Measurements from ENCODE around the gene CNN3.

CNN3 gene

DNA sequence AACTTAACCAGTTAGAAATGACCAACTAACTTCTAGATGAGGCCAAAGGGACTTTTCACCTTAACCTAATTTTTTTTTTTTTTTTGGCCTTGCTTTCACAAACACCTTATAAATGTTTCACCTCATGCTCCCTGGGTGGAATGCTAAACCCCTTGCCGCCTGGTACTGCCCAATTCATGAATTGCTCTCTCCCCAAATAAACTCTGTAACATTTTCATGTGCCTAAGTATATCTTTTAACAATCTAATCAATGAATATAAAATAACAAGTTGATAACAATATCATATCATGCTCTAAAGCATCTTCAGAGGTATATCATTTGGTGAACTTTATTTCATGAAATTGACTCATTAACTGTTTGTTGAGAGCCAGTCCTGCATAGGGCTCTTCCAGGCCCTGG, 10.9 kb upstream of the CNN3 start:
- H3K4me3 ChIP-seq (ENCODE audit: low read length): no peak overlapping the region
- no peak for TF ChIP-seq CTCF (conservative IDR thresholded peaks at IDR 0.05; ENCODE audit: low read length)
- DNase-seq (ENCODE audit: low read depth): no peak

GRCh38 chr1:94936861-94937620, 10.1 kb upstream of the CNN3 start:
- peak; percentile 6 for DNase-seq (ENCODE audit: low read depth)
- no peak overlapping the region for H3K4me3 ChIP-seq (ENCODE audit: low read length)
- TF ChIP-seq CTCF (conservative IDR thresholded peaks at IDR 0.05; ENCODE audit: low read length): no peak

GRCh38 chr1:94935476-94935875, 8.6 kb upstream of the CNN3 start:
- no peak for TF ChIP-seq CTCF (conservative IDR thresholded peaks at IDR 0.05; ENCODE audit: low read length)
- H3K4me3 ChIP-seq (ENCODE audit: low read length): no peak overlapping the region
- no peak for DNase-seq (ENCODE audit: low read depth)

GRCh38 chr1:94935034-94935433, 8.1 kb upstream of the CNN3 start:
- no peak for DNase-seq (ENCODE audit: low read depth)
- no peak for TF ChIP-seq CTCF (conservative IDR thresholded peaks at IDR 0.05; ENCODE audit: low read length)
- H3K4me3 ChIP-seq (ENCODE audit: low read length): no peak overlapping the region

- no peak overlapping the region for H3K4me3 ChIP-seq (ENCODE audit: low read length)
- no peak for TF ChIP-seq CTCF (conservative IDR thresholded peaks at IDR 0.05; ENCODE audit: low read length)
- DNase-seq (ENCODE audit: low read depth): no peak
Measured at GRCh38 chr1:94934551-94934950, 7.6 kb upstream of the CNN3 start.

GRCh38 chr1:94931254-94931841, 4.4 kb upstream of the CNN3 start:
- DNase-seq (ENCODE audit: low read depth): no peak
- H3K4me3 ChIP-seq (ENCODE audit: low read length): no peak overlapping the region
- no peak for TF ChIP-seq CTCF (conservative IDR thresholded peaks at IDR 0.05; ENCODE audit: low read length)
